Measurements from ENCODE around the gene SPATA9.
"Not testable (repeated sequence)": the region's sequence is repeated elsewhere in the genome, so short reads cannot be mapped to it uniquely, and the experiment has no call there.

Gene SPATA9

GRCh38 chr5:95643152-95643551 is 39.6 kb downstream of the SPATA9 start:
- DNase-seq, result no peak

GRCh38 chr5:95641741-95642220 is 41.0 kb downstream of the SPATA9 start:
- no peak for DNase-seq

GRCh38 chr5:95638632-95639031 is 44.2 kb downstream of the SPATA9 start:
- no peak for DNase-seq

GRCh38 chr5:95634081-95634480 is 48.7 kb downstream of the SPATA9 start:
- DNase-seq, result no peak

GRCh38 chr5:95633671-95634070 is 49.1 kb downstream of the SPATA9 start:
- no peak for DNase-seq

- DNase-seq, result not testable (repeated sequence)
These were observed 49.8 kb downstream of the SPATA9 start for GRCh38 chr5:95632942-95633341.

- peak; percentile 35 for DNase-seq
These were observed 50.7 kb downstream of the SPATA9 start for GRCh38 chr5:95631991-95632675.

GRCh38 chr5:95631255-95631958 is 51.4 kb downstream of the SPATA9 start:
- DNase-seq, result no peak

GRCh38 chr5:95630394-95630917 is 52.3 kb downstream of the SPATA9 start:
- DNase-seq, result no peak

GRCh38 chr5:95628933-95629332 is 53.9 kb downstream of the SPATA9 start:
- DNase-seq, result no peak

- no peak for DNase-seq
These were observed 54.6 kb downstream of the SPATA9 start for GRCh38 chr5:95627971-95628810.

- no peak for DNase-seq
These were observed 56.1 kb downstream of the SPATA9 start for GRCh38 chr5:95626701-95627100.

- no peak for DNase-seq
These were observed 58.4 kb downstream of the SPATA9 start for GRCh38 chr5:95624368-95624767.

- no peak for DNase-seq
These were observed 59.1 kb downstream of the SPATA9 start for GRCh38 chr5:95623706-95624105.

- peak; percentile 56 for DNase-seq
These were observed 60.8 kb downstream of the SPATA9 start for GRCh38 chr5:95621839-95622629.

- DNase-seq, result peak; percentile 47
These were observed 61.6 kb downstream of the SPATA9 start for GRCh38 chr5:95620870-95621838.

GRCh38 chr5:95620030-95620869 is 62.5 kb downstream of the SPATA9 start, which contains the start of gene GPR150:
Gene GPR150, plus strand, starts transcription at chr5:95620087. Its CDS starts 189 bp downstream, at chr5:95620276.
- peak; percentile 5 for DNase-seq

- no peak for DNase-seq
These were observed 63.2 kb downstream of the SPATA9 start for GRCh38 chr5:95619514-95620029.

GRCh38 chr5:95619096-95619495 is 63.7 kb downstream of the SPATA9 start:
- DNase-seq, result no peak

- DNase-seq, result no peak
These were observed 65.7 kb downstream of the SPATA9 start for GRCh38 chr5:95617057-95617456.

Measured in GDM1 (cell line).